Neuronal stem cell (in vitro differentiated cells): ENCODE results near the gene POPDC2.
A peak's percentile ranks its signal among the peaks of the same experiment; 100 is the strongest.

Source experiments
- DNase-seq: peaks from one replicate; pipeline ENCODE4 v3.0.0-alpha.2; 2013; ENCODE audit warnings: low spot score
- H2AFZ ChIP-seq: one replicate; pipeline ENCODE4 v1.6.1; 2013; ENCODE audit warnings: mild to moderate bottlenecking, low read length, inconsistent platforms
- H2AK5ac ChIP-seq: 2 replicates; pipeline ENCODE4 v1.6.1; 2013; ENCODE audit warnings: low read depth, mild to moderate bottlenecking, inconsistent platforms, low read length, moderate library complexity, mixed read lengths
- H2BK120ac ChIP-seq: 2 replicates; pipeline ENCODE4 v1.6.1; 2013; ENCODE audit warnings: low read depth, mild to moderate bottlenecking, inconsistent platforms, low read length, moderate library complexity, mixed read lengths
- H2BK12ac ChIP-seq: one replicate; pipeline ENCODE4 v1.6.1; 2013; ENCODE audit warnings: low read length, inconsistent platforms
- H2BK15ac ChIP-seq: 2 replicates; pipeline ENCODE4 v1.6.1; 2013; ENCODE audit warnings: mild to moderate bottlenecking, low read length, inconsistent platforms, mixed read lengths
- H2BK5ac ChIP-seq: one replicate; pipeline ENCODE4 v1.6.1; 2013; ENCODE audit warnings: inconsistent platforms, mild to moderate bottlenecking, low read length, moderate library complexity
- H3K14ac ChIP-seq: one replicate; pipeline ENCODE4 v1.6.1; 2013; ENCODE audit warnings: low read length, inconsistent platforms
- H3K18ac ChIP-seq: 2 replicates; pipeline ENCODE4 v1.6.1; 2013; ENCODE audit warnings: low read length, inconsistent platforms
- H3K23ac ChIP-seq: 2 replicates; pipeline ENCODE4 v1.6.1; 2013; ENCODE audit warnings: low read depth, mild to moderate bottlenecking, mixed read lengths, low read length, inconsistent platforms; ENCODE audit not compliant: poor library complexity
- H3K27ac ChIP-seq: replicated peaks from 3 replicates; pipeline ENCODE4 v1.5.1; 2013; ENCODE audit warnings: low read length, inconsistent platforms
- H3K27me3 ChIP-seq, 3 experiments: 2 replicates each; pipeline ENCODE4 v1.6.1; 2013; ENCODE audit warnings: low read length in 3 of 3, mild to moderate bottlenecking in 2 of 3, inconsistent platforms in 1 of 3, low read depth in 1 of 3, mixed read lengths in 1 of 3, moderate library complexity in 1 of 3; ENCODE audit not compliant: control insufficient read depth in 3 of 3, insufficient read depth in 3 of 3
- H3K36me3 ChIP-seq, 2 donors: replicated peaks in 1 of 2; 2 replicates each; pipeline ENCODE4 v1.6.1; 2013; ENCODE audit warnings: low read length in 2 of 2; ENCODE audit not compliant: control insufficient read depth in 2 of 2, insufficient read depth in 2 of 2
- H3K4ac ChIP-seq: 2 replicates; pipeline ENCODE4 v1.6.1; 2013; ENCODE audit warnings: inconsistent platforms, mild to moderate bottlenecking, low read length, moderate library complexity
- H3K4me1 ChIP-seq, 2 donors: 1 replicate in 1 of 2; 2 replicates in 1 of 2; pipeline ENCODE4 v1.6.1; 2013; ENCODE audit warnings: low read length in 2 of 2, low read depth in 1 of 2; ENCODE audit not compliant: control insufficient read depth in 2 of 2, insufficient read depth in 1 of 2
- H3K4me2 ChIP-seq: one replicate; pipeline ENCODE4 v1.6.1; 2013; ENCODE audit warnings: mild to moderate bottlenecking, low read length, inconsistent platforms; ENCODE audit not compliant: insufficient read depth, poor library complexity, severe bottlenecking
- H3K4me3 ChIP-seq, 2 donors: 2 replicates each; pipeline ENCODE4 v1.5.1; 2013; ENCODE audit warnings: low read length in 2 of 2, mild to moderate bottlenecking in 2 of 2, inconsistent platforms in 1 of 2, moderate library complexity in 1 of 2
- H3K79me1 ChIP-seq: one replicate; pipeline ENCODE4 v1.6.1; 2013; ENCODE audit warnings: low read depth, mild to moderate bottlenecking, inconsistent platforms, low read length, moderate library complexity
- H3K9ac ChIP-seq: one replicate; pipeline ENCODE4 v1.6.1; 2013; ENCODE audit warnings: mild to moderate bottlenecking, low read depth, low read length, inconsistent platforms; ENCODE audit not compliant: poor library complexity
- H3K9me3 ChIP-seq, 2 donors: replicated peaks in 1 of 2; 2 replicates each; pipeline versions ENCODE3 to v1.6.1; 2013; ENCODE audit warnings: low read length in 2 of 2, mild to moderate bottlenecking in 2 of 2, inconsistent platforms in 1 of 2, low read depth in 1 of 2, mixed read lengths in 1 of 2, moderate library complexity in 1 of 2; ENCODE audit not compliant: control insufficient read depth in 2 of 2, insufficient read depth in 1 of 2
- H4K8ac ChIP-seq: one replicate; pipeline ENCODE4 v1.6.1; 2013; ENCODE audit warnings: low read depth, mild to moderate bottlenecking, inconsistent platforms, low read length, moderate library complexity
- H4K91ac ChIP-seq: one replicate; pipeline ENCODE4 v1.6.1; 2013; ENCODE audit warnings: low read length, low read depth, mild to moderate bottlenecking, inconsistent platforms; ENCODE audit not compliant: poor library complexity
- WGBS, 2 donors: extraction: QIAGEN DNeasy Blood & Tissue Kit; methylation state at CpG; one replicate each; pipeline ENCODE4 v1.1.7; 2013; ENCODE audit warnings: missing lambda C conversion rate in 2 of 2, mixed read lengths in 1 of 2; ENCODE audit not compliant: insufficient read length in 2 of 2, insufficient replicate concordance in 1 of 2; ENCODE audit errors: extremely low coverage in 2 of 2; 5-methylcytosine and 5-hydroxymethylcytosine counted together

Gene POPDC2

GRCh38 chr3:119700920-119701734 is 40.7 kb upstream of the POPDC2 start:
- no peak overlapping the region for H4K8ac ChIP-seq
- H2AFZ ChIP-seq, result peak overlapping the region; percentile 37
- H3K9me3 ChIP-seq, result peaks cover 0 to 3% of the 10 kb centered on the region in 2 donors
- H3K4ac ChIP-seq, result no peak overlapping the region
- no peak overlapping the region for H3K4me2 ChIP-seq
- H2BK15ac ChIP-seq, result no peak overlapping the region
- H3K23ac ChIP-seq, result no peak overlapping the region
- H2BK12ac ChIP-seq, result no peak overlapping the region
- no peak overlapping the region for H2BK120ac ChIP-seq
- no peak overlapping the region for H3K4me3 ChIP-seq
- H2BK5ac ChIP-seq, result no peak overlapping the region
- DNase-seq, result no peak
- H3K9ac ChIP-seq, result no peak overlapping the region
- no peaks in the 10 kb centered on the region for H3K27me3 ChIP-seq
- H3K27ac ChIP-seq, result no peak overlapping the region
- no peak overlapping the region for H3K14ac ChIP-seq
- no peaks in the 10 kb centered on the region for H3K79me1 ChIP-seq
- no peak overlapping the region for H2AK5ac ChIP-seq
- WGBS, 2 donors, result no CpG with 5 or more reads among the region's 22 CpGs
- H4K91ac ChIP-seq, result no peak overlapping the region
- H3K18ac ChIP-seq, result no peak overlapping the region
- no peaks in the 10 kb centered on the region for H3K36me3 ChIP-seq
- peaks cover 0 to 1% of the 10 kb centered on the region in 2 donors for H3K4me1 ChIP-seq

- Histone ChIP-seq H3K27ac (no peak overlapping the region), H3K36me3 (no peaks in the 10 kb centered on the region), H3K4me3 (no peak overlapping the region), H2BK5ac (no peak overlapping the region), H3K9ac (no peak overlapping the region), H2BK12ac (no peak overlapping the region), H3K14ac (no peak overlapping the region), H2BK15ac (no peak overlapping the region), H3K18ac (no peak overlapping the region), H2BK120ac (no peak overlapping the region), H3K4me1 (peaks cover 0 to 1% of the 10 kb centered on the region in 2 donors), H3K23ac (no peak overlapping the region), H4K8ac (no peak overlapping the region), H3K4ac (no peak overlapping the region), H2AFZ (peak overlapping the region; percentile 31), H2AK5ac (no peak overlapping the region), H3K9me3 (peaks cover 0 to 3% of the 10 kb centered on the region in 2 donors), H4K91ac (no peak overlapping the region), H3K27me3 (no peaks in the 10 kb centered on the region), H3K79me1 (no peaks in the 10 kb centered on the region), H3K4me2 (no peak overlapping the region)
- no CpG with 5 or more reads among the region's 4 CpGs for WGBS, 2 donors
- DNase-seq, result no peak
Measured at GRCh38 chr3:119700269-119700919, 40.0 kb upstream of the POPDC2 start.

GRCh38 chr3:119697394-119697793 is 37.0 kb upstream of the POPDC2 start:
- H2AK5ac ChIP-seq, result no peak overlapping the region
- WGBS, 2 donors, result no CpG with 5 or more reads among the region's 5 CpGs
- DNase-seq, result no peak
- no peak overlapping the region for H3K23ac ChIP-seq
- H2AFZ ChIP-seq, result no peak overlapping the region
- no peak overlapping the region for H2BK15ac ChIP-seq
- no peak overlapping the region for H3K4me2 ChIP-seq
- no peaks in the 10 kb centered on the region for H3K27me3 ChIP-seq
- H4K8ac ChIP-seq, result no peak overlapping the region
- H3K18ac ChIP-seq, result no peak overlapping the region
- no peak overlapping the region for H3K14ac ChIP-seq
- H3K79me1 ChIP-seq, result no peaks in the 10 kb centered on the region
- H3K9ac ChIP-seq, result no peak overlapping the region
- H2BK12ac ChIP-seq, result no peak overlapping the region
- H3K27ac ChIP-seq, result no peak overlapping the region
- H4K91ac ChIP-seq, result no peak overlapping the region
- no peak overlapping the region for H3K4me3 ChIP-seq
- H3K4me1 ChIP-seq, result peaks cover 0 to 1% of the 10 kb centered on the region in 2 donors
- peaks cover 0 to 3% of the 10 kb centered on the region in 2 donors for H3K9me3 ChIP-seq
- no peak overlapping the region for H3K4ac ChIP-seq
- H2BK120ac ChIP-seq, result no peak overlapping the region
- H2BK5ac ChIP-seq, result no peak overlapping the region
- no peaks in the 10 kb centered on the region for H3K36me3 ChIP-seq

GRCh38 chr3:119695480-119695879 is 35.1 kb upstream of the POPDC2 start:
- peaks cover 0 to 8% (median 0%) of the 10 kb centered on the region in 3 experiments for H3K27me3 ChIP-seq
- H3K4me3 ChIP-seq, result no peak overlapping the region
- no peaks in the 10 kb centered on the region for H3K4me1 ChIP-seq
- H3K79me1 ChIP-seq, result no peaks in the 10 kb centered on the region
- no peak overlapping the region for H2BK5ac ChIP-seq
- H2BK120ac ChIP-seq, result no peak overlapping the region
- no peaks in the 10 kb centered on the region for H3K9me3 ChIP-seq
- DNase-seq, result no peak
- peak overlapping the region; percentile 54 for H2AFZ ChIP-seq
- H3K18ac ChIP-seq, result no peak overlapping the region
- no peak overlapping the region for H3K27ac ChIP-seq
- H3K4me2 ChIP-seq, result no peak overlapping the region
- H2BK12ac ChIP-seq, result no peak overlapping the region
- no peak overlapping the region for H4K8ac ChIP-seq
- WGBS, 2 donors, result no CpG with 5 or more reads among the region's 2 CpGs
- no peak overlapping the region for H3K14ac ChIP-seq
- no peak overlapping the region for H2BK15ac ChIP-seq
- no peaks in the 10 kb centered on the region for H3K36me3 ChIP-seq
- no peak overlapping the region for H3K9ac ChIP-seq
- no peak overlapping the region for H3K23ac ChIP-seq
- H3K4ac ChIP-seq, result no peak overlapping the region
- no peak overlapping the region for H2AK5ac ChIP-seq
- H4K91ac ChIP-seq, result no peak overlapping the region
